T-helper 9 cell (primary cell): ENCODE data around the gene SH3RF2.
"Not testable (repeated sequence)": the region's sequence is repeated elsewhere in the genome, so short reads cannot be mapped to it uniquely, and the experiment has no call there.

Experiments
- DNase-seq: peaks from one replicate; pipeline ENCODE4 v3.0.0-alpha.2; 2020

Gene SH3RF2

GRCh38 chr5:146010447-146010846, 74.1 kb downstream of the SH3RF2 start:
- not testable (repeated sequence) for DNase-seq

DNA sequence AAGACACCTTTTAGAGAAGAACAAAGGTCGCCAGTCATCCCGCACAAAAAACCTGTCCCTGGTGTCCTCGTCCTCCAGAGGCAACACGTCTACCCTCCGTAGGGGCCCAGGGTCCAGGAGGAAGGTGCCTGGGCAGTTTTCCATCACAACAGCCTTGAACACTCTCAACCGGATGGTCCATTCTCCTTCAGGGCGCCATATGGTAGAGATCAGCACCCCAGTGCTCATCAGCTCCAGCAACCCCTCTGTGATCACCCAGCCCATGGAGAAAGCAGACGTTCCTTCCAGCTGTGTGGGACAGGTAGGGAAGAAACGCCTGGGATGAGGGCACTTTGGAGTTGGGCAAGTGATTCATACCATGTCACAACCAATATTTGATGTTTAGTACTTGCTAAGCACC, 77.4 kb downstream of the SH3RF2 start:
- DNase-seq, result no peak

DNA sequence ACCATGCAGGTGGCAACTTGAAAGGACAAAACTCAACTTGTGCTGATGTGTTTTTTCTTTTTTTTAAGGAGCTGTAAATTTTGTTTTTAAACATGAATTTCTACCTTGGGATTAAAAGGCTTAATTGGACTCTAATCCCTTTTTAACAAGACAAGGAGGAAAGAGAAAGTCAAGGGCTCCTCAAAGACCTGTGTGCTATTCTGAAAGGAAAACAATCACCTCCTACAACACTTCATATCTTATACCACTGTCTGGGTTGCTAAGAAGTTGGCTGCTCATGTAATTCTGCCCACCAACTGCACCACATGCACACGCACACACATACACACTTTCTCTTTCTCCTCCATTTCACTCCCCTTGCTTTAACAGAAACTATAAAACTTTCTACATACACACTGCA, 78.6 kb downstream of the SH3RF2 start:
- no peak for DNase-seq

DNA sequence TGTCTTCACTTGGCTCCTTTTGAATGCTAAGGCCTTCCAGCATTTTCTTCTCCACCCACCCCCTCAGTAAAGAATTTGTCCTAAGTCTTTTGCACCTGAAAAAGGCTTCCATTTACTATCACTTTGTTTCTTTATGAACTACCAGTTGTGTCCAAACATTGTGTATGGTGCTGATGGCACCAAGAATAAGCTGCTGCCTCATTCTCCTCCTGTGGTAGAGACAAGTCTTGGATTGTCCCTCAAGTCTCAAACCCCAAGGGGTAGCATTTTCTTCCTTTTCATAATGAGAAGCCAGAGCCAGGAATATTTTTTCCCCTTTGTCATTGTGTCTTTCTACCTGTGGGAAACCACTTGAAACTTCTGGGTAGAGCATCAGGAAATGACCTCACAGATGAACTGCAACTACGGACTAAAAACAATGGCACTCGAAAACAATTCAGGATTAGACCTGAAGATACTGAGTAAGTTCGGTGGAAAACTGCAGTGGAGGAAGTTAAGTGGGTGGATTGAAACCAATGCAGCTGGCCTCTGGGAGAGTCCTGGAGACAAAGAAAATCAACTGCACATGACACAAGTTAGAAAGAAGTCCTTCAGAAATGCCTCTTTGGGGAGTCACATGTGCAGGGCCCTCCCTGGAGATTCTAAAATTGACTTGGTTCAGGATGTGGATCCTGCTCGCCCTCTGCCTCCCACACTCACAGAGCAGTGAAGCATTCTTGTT, 80.5 kb downstream of the SH3RF2 start:
- no peak for DNase-seq

- no peak for DNase-seq
Measured at GRCh38 chr5:146018514-146019375, 82.4 kb downstream of the SH3RF2 start.

- no peak for DNase-seq
Measured at GRCh38 chr5:146020100-146020499, 83.7 kb downstream of the SH3RF2 start.

DNA sequence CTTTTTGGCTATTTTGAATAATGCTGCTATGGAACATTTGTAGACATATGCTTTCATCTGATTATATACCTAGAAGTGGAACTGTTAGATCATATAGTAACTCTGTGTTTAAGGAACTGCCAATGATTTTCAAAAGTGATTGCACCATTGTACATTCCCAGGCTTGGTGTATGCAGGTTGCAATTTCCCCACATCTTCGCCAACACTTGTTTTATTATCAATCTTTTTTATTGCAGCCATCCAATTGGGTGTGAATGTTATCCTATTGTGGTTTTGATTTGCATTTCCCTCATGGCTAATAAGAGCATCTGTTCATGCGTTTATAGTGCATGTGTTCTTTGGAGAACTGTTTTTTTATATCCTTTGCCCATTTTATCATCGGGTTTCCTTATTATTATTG, 87.7 kb downstream of the SH3RF2 start:
- DNase-seq, result no peak

- no peak for DNase-seq
Measured at GRCh38 chr5:146025114-146025680, 88.8 kb downstream of the SH3RF2 start.

DNA sequence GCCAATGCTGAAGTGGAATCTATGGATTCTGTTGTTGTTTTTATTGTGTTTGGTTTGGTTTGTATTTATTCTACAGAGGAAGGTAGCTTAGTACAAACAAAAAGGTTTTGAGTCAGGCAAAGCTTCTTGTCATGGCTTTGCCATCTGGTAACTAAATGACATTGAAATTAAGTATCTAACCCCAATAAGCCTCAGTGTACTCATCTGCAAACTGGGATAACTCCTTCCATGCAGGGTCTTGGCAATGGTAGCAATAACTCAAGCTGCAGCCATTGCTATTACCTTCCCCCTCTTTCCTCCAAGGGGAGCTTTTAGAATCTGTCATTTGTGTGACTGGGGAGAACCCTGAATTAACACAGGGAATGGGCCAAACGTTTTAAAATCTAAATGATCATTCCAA, 89.3 kb downstream of the SH3RF2 start:
- no peak for DNase-seq

- DNase-seq, result no peak
Measured at GRCh38 chr5:146026307-146027010, 90.1 kb downstream of the SH3RF2 start.

DNA sequence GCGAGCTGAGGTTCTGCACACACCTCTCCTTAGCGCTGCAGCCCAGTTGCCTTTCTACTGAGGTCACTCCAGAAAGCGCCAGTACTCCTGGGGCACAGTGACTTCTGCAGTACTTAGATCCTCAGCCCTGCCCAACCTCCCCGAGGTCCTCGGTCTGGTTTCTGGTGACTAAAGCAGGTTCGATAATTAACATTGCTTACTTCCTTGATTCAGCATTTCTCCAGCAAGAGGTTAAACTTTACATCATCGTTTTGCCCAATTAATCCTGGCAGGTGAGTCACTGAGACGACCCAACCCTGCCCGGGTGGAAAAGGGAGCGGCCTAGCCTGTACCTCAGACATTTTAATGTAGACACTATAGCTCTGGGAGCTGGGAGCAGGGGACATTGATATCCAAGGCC, 91.4 kb downstream of the SH3RF2 start:
- DNase-seq, result no peak

- no peak for DNase-seq
Measured at GRCh38 chr5:146032911-146033310, 96.5 kb downstream of the SH3RF2 start.

DNA sequence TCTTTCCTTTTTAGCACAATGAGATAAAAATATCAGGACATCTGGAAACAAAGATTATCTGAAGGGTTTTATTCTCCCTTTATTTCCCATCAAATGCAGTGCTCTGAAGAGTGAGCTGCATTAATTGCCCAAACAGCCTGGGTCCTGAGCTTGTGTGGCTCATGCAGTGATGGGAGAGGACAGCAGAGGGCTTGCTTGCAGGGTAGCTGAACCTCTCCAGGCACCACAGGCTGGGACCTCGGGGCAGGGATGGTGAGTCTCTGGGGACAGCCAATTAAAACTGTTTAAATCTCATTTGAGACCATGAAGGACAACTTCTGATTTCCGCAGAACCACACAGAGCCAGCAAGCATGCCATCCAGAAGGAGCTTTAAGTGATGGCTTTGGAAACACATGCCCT, 97.7 kb downstream of the SH3RF2 start:
- DNase-seq, result no peak

DNA sequence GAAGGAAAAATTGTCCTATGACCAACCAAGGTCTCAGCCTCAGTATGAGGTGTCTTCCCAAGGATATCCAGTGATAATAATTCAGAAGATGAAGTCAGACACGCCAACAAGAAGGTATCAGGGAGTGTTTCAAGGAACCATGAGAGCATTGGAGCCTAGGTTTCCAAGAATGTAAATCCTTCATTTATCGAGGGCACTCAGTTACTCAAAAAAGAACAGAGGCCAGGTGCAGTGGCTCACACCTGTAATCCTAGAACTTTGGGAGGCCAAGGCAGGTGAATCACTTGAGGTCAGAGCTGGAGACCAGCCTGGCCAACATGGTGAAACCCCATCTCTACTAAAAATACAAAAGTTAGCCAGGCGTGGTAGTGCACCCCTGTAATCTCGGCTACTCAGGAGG, 98.2 kb downstream of the SH3RF2 start:
- DNase-seq, result no peak

GRCh38 chr5:146039420-146039819, 103.0 kb downstream of the SH3RF2 start:
- DNase-seq, result no peak

GRCh38 chr5:146040527-146040926, 104.1 kb downstream of the SH3RF2 start:
- no peak for DNase-seq

- no peak for DNase-seq
Measured at GRCh38 chr5:146041180-146041789, 104.9 kb downstream of the SH3RF2 start.

GRCh38 chr5:146042628-146043279, 106.4 kb downstream of the SH3RF2 start:
- DNase-seq, result no peak

GRCh38 chr5:146043722-146044121, 107.3 kb downstream of the SH3RF2 start:
- DNase-seq, result no peak

- no peak for DNase-seq
Measured at GRCh38 chr5:146047396-146047795, 111.0 kb downstream of the SH3RF2 start.

GRCh38 chr5:146048994-146049703, 112.8 kb downstream of the SH3RF2 start:
- DNase-seq, result no peak

DNA sequence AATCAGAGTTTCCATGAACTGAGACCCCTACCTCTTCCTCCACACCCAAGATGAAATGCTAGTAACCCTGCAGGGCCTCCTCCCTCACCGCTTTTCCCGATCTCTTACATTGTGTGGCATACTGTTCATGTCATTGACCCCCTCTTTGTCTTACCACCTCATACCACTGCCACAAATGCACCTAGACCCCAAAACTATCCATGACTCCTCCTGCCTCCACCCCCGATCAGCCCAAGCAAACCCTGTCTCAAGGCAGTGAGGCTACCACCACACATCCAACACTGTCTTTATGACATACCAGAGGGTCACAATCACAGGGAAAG, 113.3 kb downstream of the SH3RF2 start:
- DNase-seq, result no peak
